GM18951 (cell line): Measurements from ENCODE around the gene ANK2.

Experiments
- POLR2A ChIP-seq: IDR thresholded peaks from 4 replicates; pipeline ENCODE4 v1.6.1; 2011; ENCODE audit warnings: mild to moderate bottlenecking; ENCODE audit not compliant: insufficient read length, insufficient read depth; ENCODE audit errors: extremely low read depth
- in situ Hi-C: fragments of 300-500 bp; cut with MboI; formaldehyde crosslinking; loops from one replicate; pipeline ENCODE4 v1.12.0; 2022; ENCODE audit warnings: low sequenced_read_pairs, mixed read lengths, inconsistent platforms; ENCODE audit not compliant: unreplicated experiment

The ANK2 gene

GRCh38 chr4:113122066-113122465 is 72.6 kb downstream of the ANK2 start:
- in situ Hi-C loops: no loop called here
- TF ChIP-seq POLR2A: no peak

DNA sequence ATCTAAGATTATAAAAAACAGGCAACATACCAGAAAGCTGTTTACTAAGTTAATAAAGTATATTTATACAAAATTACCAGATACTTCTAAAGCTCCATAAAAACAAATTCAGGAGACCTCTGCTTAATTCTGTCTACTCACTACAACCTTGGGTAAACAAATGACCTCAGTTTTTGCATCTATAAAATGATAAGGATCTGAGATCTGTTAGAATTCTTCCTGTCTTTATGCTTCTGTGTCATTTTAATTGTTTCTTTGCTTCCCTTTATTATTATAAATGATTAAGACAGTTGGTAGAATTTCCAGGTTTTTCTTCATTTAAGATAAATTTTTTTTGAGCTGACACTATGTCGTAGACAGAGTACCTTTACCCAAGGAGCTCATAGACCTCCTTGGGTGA is 76.0 kb downstream of the ANK2 start:
- in situ Hi-C loops: no loop called here

GRCh38 chr4:113131136-113131535 is 81.7 kb downstream of the ANK2 start:
- no peak for TF ChIP-seq POLR2A
- in situ Hi-C loops: no loop called here

More for the DNA sequence above, 76.0 kb downstream of the ANK2 start:
- no peak for TF ChIP-seq POLR2A

DNA sequence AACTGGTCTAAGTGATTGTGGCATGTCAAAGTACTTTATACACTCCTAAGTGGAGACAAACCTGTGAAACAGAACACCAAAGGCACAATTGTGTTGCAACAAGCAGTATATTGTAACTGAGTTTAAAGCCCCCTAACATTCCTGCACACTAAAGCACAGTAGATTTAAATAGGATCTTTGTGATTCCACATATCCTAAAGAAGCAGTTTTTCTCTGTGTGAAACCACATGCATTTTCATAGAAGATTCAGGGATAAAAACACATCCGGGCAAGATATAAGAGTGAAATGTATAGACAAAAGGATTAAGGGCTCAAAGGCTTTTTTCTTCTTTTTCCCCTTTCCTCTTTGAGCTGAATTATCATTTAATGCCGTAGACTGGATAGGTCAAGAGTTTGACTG is 82.2 kb downstream of the ANK2 start:
- TF ChIP-seq POLR2A: no peak
- in situ Hi-C loops: no loop called here

DNA sequence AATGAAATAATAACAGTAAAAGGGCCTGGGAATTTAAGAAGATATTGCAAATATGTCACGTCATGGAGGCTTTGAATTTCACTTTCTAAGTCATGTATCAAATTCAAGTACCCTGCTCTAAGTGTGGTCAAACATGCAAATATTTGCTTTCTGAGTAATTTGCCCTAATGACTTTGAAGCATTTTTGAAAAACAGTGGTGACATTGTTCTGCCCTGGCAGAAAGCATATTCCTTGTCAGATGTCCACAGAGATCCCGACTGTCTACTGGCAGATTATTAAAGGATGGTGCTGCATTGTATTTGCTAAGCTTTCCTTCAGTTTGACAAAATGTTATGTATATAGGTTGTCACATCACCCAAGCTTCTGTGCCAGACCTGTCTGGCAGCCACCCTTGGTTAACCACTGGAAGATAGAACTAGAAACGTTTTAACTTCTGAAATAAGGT is 92.5 kb downstream of the ANK2 start:
- in situ Hi-C loops: no loop called here
- no peak for TF ChIP-seq POLR2A

DNA sequence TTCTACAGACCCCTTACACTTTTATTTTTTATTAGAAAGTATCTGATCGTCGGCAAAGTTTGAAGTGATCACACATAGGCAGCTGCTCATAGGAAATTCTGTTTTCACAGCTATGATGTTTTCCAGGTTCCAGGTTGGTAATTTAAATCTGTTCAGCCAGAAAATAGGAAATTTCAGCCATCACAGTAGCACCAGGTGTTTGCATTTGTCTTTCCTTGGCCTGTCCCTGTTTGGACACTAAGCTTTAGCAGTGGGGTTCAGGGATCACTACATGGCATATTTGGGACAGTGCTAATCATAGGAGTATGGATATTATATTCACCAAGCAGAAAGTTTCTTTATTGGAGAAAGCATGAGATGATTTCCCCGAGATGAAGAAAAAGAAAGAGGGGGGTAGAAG is 92.9 kb downstream of the ANK2 start:
- TF ChIP-seq POLR2A: no peak

DNA sequence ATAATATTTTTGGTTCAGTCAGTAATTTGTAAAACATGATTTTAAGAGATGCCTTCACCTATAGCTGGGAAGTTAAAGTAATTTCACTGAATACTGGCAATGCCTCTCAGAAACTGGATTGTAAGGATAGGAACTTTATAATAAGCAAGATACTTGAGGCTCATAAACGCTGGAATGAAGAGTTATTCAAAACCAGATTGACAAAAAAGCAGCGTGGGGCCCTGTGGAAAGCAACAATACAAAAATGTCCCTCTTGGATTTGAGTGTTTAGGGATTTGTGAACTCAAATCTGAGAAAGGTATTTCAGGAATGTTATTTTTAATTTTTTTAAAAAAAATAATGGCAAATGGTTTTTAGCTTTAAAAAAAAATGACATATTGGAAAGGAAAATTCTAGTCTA is 94.6 kb downstream of the ANK2 start:
- in situ Hi-C loops: no loop called here
- no peak for TF ChIP-seq POLR2A

More for the DNA sequence above, 92.9 kb downstream of the ANK2 start:
- in situ Hi-C loops: no loop called here

GRCh38 chr4:113145147-113145518 is 95.7 kb downstream of the ANK2 start:
- no peak for TF ChIP-seq POLR2A
- in situ Hi-C loops: no loop called here

DNA sequence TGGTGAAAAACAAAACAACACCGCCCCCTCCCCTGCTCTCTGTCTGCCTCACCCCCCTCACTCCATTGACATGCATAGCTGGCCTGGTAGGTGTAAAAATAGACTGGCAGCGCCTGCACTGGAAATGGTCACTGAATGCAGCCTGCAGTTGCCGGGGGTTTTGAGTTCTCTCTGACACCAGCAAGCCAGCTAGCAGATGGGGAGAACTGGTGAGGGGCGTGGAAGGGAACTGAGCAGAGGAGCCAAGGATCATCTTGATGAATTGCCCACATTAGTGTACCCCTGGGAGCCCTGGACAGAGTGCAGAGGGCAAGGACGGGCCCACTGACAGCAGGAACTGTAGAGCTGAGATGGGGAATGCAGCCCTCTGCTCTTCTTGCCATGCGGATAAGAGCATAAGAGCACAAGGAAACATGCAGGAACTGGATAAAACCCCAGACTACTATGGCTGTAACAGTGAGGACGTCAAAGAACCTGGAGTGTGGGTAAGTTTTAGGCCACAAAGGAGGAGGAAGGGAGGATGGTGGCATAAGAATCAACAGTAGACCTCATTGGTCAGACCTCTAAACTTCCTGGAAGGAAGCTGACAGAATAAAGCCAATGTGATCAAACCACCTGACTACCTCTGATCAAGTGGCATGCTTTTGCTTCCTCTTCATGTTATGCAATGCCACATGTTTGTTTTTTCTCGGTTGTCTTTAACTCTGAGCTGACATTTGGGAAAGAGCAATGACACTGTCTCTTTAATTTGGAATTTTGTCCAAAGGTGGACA is 96.3 kb downstream of the ANK2 start:
- in situ Hi-C loops: no loop called here
- TF ChIP-seq POLR2A: no peak

- in situ Hi-C loops: no loop called here
Measured at GRCh38 chr4:113146876-113147358, 97.5 kb downstream of the ANK2 start.

DNA sequence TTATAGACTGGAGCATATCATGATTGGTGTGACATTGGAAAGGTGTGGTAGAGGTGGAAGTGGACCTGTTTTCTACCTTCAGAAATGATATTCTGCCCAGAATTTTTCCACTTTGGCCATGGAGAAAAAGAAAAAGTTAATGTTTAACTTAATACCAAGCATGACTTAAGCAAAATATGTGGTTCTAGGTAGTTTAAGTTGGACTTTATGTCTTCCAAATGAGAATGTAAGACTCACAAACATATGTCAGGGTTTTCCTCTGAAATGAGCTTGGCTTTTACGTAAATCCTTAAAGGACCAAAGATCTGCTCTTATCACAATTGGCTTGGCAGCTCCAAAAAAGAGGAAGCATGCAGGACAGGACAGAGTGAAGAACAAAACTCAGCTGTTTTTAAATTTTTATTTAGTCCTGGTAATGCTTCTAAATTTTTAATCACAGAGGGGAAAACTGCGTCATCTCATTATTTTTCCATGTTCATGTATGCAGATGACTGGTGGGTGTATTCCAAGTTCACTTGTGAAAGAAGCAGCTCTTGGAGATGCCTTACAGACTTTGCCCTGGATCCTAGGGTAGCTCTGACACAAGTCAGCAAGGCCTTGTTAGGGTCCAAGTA is 98.2 kb downstream of the ANK2 start:
- in situ Hi-C loops: no loop called here
- TF ChIP-seq POLR2A: no peak

More at GRCh38 chr4:113146876-113147358, 97.5 kb downstream of the ANK2 start:
- TF ChIP-seq POLR2A: no peak

DNA sequence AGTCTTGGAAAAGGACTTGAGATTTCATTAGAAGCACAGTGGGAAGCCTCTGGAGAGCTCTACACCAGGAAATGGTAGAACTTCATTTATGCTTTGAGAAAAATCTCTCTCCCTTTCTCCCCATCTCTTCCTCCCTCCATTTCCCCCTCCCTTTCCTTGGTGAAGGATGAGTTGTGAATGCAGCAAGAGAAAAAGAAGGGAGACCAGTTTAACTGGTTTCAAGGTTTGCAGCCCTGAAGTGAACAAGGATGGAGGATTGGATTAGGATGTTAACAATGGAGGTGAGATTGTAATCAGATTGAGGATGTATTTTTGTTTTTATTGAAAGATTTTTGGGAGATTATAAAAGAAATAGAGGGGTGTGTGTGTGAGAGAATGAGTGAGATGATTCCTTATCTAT is 99.5 kb downstream of the ANK2 start:
- no peak for TF ChIP-seq POLR2A
- in situ Hi-C loops: no loop called here

DNA sequence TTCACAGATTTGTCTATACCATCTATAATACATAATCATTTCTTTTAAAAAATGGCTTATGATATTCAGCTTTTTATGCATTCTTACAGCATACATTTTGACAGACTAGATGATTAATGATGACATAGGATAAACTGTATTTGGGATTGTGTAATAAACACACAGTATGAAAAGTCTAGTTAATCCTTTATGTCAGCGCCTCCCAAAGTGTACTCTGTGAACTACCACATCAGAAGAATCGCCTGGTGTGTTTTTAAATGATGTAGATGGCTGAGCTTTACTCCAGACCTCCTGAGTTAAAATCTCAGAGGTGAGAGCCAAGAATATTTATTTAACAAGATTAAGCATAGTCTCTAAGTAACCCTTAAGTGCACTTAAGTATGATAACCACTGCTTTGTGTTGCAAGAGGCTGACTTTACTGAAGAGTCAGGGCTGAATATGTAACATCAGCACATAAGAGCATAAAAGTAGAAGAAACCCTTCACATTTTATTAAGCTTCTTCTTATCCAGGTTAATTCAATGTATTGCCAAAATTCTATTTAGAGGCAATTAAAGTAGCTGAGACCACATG is 104.2 kb downstream of the ANK2 start:
- in situ Hi-C loops: no loop called here
- no peak for TF ChIP-seq POLR2A

DNA sequence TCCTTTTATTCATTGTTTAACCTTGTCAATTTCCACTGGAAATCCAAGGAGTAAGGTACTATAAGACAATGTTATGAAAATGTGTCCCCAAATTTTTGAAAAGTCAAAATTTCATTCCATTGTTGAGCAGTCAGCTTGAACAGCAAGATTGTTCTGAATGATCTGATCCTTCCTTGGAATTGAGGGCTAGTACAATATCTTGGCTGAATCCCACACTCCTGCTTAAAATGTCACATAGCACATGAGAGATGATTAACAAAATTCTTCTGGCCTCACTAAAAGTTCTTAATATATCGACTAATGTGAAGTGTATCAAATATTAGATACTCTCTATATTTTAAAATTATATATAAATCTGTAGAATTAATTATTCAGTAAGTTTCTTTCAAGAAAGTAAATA is 104.8 kb downstream of the ANK2 start:
- no peak for TF ChIP-seq POLR2A
- in situ Hi-C loops: no loop called here
